Fibroblast of skin of left biceps (primary cell): ENCODE results near the gene SCLY.

Experiments
- DNase-seq, 2 experiments: peaks; one replicate each; pipeline ENCODE4 v3.0.0-alpha.2; 2013; ENCODE audit warnings: low read depth in 2 of 2

The SCLY gene

DNA sequence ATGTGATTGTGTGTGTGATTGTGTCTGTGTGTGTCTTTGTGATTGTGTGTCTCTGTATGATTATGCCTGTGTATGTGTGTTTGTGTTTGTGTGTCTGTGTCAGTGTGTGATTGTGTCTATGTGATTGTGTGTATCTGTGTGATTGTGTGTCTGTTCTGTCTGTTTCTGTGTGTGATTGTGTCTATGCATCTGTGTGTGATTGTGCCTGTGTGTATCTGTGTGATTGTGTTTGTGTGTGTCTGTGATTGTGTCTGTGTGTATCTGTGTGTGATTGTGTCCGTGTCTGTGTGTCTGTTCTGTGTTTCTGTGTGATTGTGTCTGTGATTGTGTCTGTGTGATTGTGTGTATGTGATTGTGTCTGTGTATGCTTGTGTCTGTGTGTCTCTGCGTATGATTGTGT, 65.5 kb downstream of the SCLY start:
- DNase-seq, result no peak

GRCh38 chr2:238126775-238127164, 66.0 kb downstream of the SCLY start:
- DNase-seq, result no peak

DNA sequence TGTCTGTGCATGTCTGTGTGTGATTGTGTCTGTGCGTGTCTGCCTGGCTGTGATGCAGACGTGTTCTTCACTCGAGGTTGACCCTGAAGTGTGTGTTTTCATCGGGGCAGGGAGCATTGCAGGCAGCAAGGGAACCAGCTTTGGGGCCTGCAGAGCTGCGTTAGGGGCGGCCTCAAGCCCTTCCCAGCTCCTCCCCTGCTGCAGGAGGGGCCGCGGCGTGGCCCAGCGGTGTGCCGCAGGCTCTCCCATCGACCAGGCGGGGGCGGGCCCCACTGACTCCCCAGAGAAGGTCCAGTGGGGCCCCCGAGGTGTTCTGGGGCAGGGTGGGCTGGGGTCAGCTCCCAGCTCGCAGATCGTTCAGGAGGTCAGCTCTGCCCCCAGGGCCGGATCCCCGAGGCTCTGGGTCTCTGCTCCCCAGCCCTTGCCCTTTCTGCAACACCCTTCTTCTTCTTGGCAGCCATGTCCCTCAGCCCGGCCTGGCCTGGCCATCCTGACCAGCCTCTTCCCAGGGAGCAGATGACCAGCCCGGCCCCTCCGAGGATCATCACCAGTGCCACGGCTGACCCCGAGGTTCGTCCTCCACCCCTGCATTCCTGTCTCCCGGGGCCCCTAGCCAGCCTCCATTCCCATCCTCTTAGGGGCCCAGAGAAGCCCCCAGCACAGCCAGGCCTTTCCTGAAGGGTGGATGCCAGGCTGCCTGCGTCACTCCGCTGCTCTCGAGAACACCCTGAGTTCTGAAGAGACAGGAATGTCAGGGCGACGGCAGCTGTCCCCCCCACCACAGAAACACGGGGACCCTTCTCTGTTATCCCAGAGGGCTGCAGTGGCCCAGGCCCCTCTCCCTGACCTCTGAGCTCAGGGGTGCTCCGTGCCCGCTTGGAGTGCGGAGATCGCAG, 66.6 kb downstream of the SCLY start:
- peak; percentile 43 to 50 for DNase-seq

- DNase-seq, result no peak
Measured at GRCh38 chr2:238128061-238128440, 67.2 kb downstream of the SCLY start.

DNA sequence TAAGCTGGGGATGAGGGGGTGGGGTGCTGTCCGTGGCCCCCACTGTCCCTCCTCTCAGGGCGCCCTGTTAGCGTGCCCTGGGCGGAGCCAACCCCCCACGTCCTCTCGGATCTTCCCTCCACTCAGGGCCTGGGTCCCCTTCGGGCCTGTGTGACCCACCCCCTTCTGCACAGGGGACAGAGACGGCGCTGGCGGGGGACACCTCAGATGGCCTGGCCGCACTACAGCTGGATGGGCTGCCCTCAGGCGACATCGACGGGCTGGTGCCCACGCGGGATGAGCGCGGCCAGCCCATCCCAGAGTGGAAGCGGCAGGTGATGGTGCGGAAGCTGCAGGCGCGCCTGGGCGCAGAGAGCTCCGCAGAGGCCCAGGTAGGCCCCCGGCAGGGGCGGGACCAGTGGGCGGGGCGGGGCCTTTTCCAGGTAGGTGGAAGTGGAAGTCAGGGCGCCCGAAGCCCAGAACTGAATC, 67.8 kb downstream of the SCLY start:
- no peak for DNase-seq

GRCh38 chr2:238129166-238130010, 68.6 kb downstream of the SCLY start:
- no peak for DNase-seq

GRCh38 chr2:238130111-238130695, 69.4 kb downstream of the SCLY start:
- DNase-seq, result no peak

GRCh38 chr2:238130696-238131628, 70.2 kb downstream of the SCLY start:
- no peak for DNase-seq

- DNase-seq, result no peak
Measured at GRCh38 chr2:238131761-238132462, 71.1 kb downstream of the SCLY start.

DNA sequence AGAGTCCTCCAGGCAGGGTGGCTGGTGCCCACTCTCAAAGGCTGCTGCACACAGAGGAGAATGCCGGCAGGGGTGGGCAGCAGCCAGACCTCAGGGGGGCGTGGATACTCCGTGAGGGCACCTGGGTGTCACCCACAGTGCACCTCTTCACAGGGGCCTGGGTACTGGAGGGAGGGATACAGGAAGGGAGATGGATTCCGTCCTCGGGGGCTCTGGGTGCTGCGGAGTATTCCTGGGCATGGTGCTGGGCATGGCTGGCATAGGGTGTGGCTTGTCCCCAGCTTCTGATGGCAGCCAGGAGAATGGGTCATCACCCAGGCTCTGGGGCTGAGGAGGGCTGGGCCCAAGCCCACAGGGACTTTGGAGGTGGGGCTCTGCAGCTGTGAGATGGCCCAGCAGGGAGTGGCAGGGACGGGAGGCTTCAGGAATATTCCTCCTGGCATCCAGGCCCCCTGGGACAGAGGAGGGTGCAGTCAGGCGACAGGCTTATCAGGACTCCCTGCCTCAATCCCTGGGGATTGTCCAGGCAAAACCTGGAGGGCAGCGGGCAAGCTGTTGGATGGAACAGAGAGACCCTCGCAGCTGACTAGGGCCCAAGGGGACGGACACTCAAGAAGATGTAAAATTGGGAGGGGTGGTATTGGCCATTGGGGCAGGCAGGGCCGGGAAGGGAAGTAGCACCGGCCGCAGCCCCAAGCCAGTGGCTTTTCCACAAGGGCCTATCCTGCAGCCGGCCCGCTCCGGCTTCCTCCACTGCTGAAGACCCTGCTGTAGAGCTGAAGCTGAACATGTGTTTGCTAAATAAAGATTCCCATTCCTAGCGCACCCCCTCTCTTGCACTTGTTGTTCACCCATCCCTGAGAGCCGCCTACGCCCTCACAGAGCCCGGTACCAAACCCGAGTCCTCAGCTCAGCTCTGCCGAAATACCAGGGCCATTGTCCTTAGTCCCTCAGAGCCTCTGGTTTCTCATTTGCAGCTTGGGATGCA, 72.0 kb downstream of the SCLY start:
- DNase-seq, result no peak

GRCh38 chr2:238133499-238134392, 72.9 kb downstream of the SCLY start:
- no peak for DNase-seq

- no peak for DNase-seq
Measured at GRCh38 chr2:238134393-238134785, 73.6 kb downstream of the SCLY start.

GRCh38 chr2:238135601-238136150, 74.9 kb downstream of the SCLY start:
- DNase-seq, result no peak

GRCh38 chr2:238136820-238137537, 76.2 kb downstream of the SCLY start:
- no peak for DNase-seq

DNA sequence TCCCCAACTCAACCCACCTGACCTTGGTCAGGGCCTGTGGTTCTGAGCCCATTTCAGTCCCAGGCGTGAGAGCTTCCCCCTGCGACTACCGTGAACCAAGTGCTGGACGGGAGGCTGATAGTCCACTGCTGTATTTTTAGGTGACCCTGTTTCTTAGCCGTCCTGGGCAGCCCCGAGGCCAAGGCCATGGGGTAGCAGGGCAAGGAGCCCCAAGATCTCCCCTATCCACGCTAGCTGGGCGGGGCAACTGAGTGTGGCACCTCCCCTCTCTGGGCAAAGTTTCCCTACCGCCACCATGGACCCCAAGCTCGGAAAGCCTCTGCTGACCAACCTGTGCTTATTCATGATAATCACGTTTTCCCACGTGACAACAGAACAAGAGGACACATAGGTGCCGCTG, 77.1 kb downstream of the SCLY start:
- DNase-seq, result no peak

- no peak for DNase-seq
Measured at GRCh38 chr2:238138331-238139195, 77.8 kb downstream of the SCLY start, which contains the start of gene KLHL30. Gene KLHL30 (plus strand): TSS chr2:238138668. CDS start chr2:238140755, 2,087 bp downstream.
